H1 (cell line): ENCODE data around the gene NUP155.

Experiments used
- ASH2L ChIP-seq: fragments of 200-600, 300-600 bp; sonication (generic); IDR thresholded peaks from one replicate; pipeline ENCODE4 v1.7.1; 2017; ENCODE audit warnings: low read length
- CREB1 ChIP-seq: IDR thresholded peaks from 2 replicates; pipeline ENCODE4 v1.6.1; 2012; ENCODE audit warnings: inconsistent platforms
- CTCF ChIP-seq, 3 experiments: IDR thresholded peaks; 1 replicate in 2 of 3; 2 replicates in 1 of 3; pipeline versions ENCODE4 v1.5.1 to v1.6.1; 2011; ENCODE audit warnings: low read length in 3 of 3, mild to moderate bottlenecking in 3 of 3, inconsistent platforms in 2 of 3, low read depth in 1 of 3, moderate library complexity in 1 of 3; ENCODE audit not compliant: insufficient read depth in 1 of 3; ENCODE audit errors: control extremely low read depth in 1 of 3
- EZH2 ChIP-seq: fragments of 200-600 bp; sonication (generic); IDR thresholded peaks from 2 replicates; pipeline ENCODE4 v1.7.1; 2012; ENCODE audit warnings: low read depth, mild to moderate bottlenecking, moderate library complexity, low read length, inconsistent platforms; ENCODE audit not compliant: severe bottlenecking
- POLR2A ChIP-seq, 2 experiments: IDR thresholded peaks; 1 replicate in 1 of 2; 2 replicates in 1 of 2; pipeline ENCODE4 v1.6.1; 2011; ENCODE audit warnings: low read depth in 2 of 2, low read length in 2 of 2, mild to moderate bottlenecking in 2 of 2; ENCODE audit errors: control extremely low read depth in 1 of 2
- POLR2AphosphoS5 ChIP-seq: IDR thresholded peaks from 2 replicates; pipeline ENCODE4 v1.6.1; 2011; ENCODE audit warnings: low read depth, low read length
- SP1 ChIP-seq: IDR thresholded peaks from 2 replicates; pipeline ENCODE4 v1.6.1; 2011; ENCODE audit warnings: low read depth, low read length
- SUZ12 ChIP-seq: fragments of 200-600 bp; sonication (generic); IDR thresholded peaks from 2 replicates; pipeline ENCODE4 v1.6.1; 2012; ENCODE audit warnings: mild to moderate bottlenecking, inconsistent platforms, low read length, moderate library complexity, mixed read lengths

GRCh38 chr5:37370864-37371726 is at the start of gene NUP155:
- TF ChIP-seq POLR2A (IDR thresholded peaks at IDR 0.05; ENCODE audit: control extremely low read depth in 1 of 2, low read depth in 2 of 2, low read length in 2 of 2) (peak in 1 of 2 experiments; percentile 92; a peak in 2 of 3 replicates), CTCF (IDR thresholded peaks at IDR 0.05; ENCODE audit: control extremely low read depth in 1 of 3, insufficient read depth in 1 of 3, low read depth in 1 of 3, low read length in 3 of 3) (no peak), ASH2L (peak; percentile 74), POLR2AphosphoS5 (peak; percentile 87), CREB1 (peak; percentile 98), SUZ12 (no peak), EZH2 (no peak), SP1 (peak; percentile 76; the same call in 1 of the 2 replicates)
